ENCODE measurements around the gene SPSB2. TPM values are rescaled to one million over a fixed set of nuclear protein-coding genes. Genes with fewer than 3 reads are reported as not detected.

Gene SPSB2
- total and polyA plus RNA-seq, 9 of the 15 experiments (the other 6 are each of a cell fraction or from before 2014, with no cell fraction given) = 0.10 to 10.6 (median 1.9) TPM

- TF ChIP-seq RAD21 (CRISPR knock-in tag; conservative IDR thresholded peaks at IDR 0.05 in 1 of 2, IDR thresholded peaks at IDR 0.05 in 1 of 2) (peak in 1 of 2 experiments; percentile 40; a peak in 2 of 4 replicates), SFPQ (IDR thresholded peaks at IDR 0.05; ENCODE audit: low read depth, low read length) (no peak), E2F6 (IDR thresholded peaks at IDR 0.05; ENCODE audit: borderline replicate concordance in 1 of 2, extremely low read depth in 1 of 2, insufficient read depth in 1 of 2, insufficient read length in 1 of 2, low read depth in 1 of 2, low read length in 1 of 2, poor library complexity in 1 of 2, severe bottlenecking in 1 of 2) (peak; percentile 51 to 61), ZNF778 (CRISPR knock-in tag; IDR thresholded peaks at IDR 0.05) (no peak), GTF2B (IDR thresholded peaks at IDR 0.05; ENCODE audit: extremely low read depth, insufficient read length) (no peak), EP400 (IDR thresholded peaks at IDR 0.05) (peak; percentile 55; the same call in 1 of the 2 replicates), NFYB (IDR thresholded peaks at IDR 0.05; ENCODE audit: extremely low read depth, insufficient read length) (no peak), ZNF584 (CRISPR knock-in tag; IDR thresholded peaks at IDR 0.05; ENCODE audit: low read depth) (no peak), POLR2G (IDR thresholded peaks at IDR 0.05; ENCODE audit: low read depth, low read length) (peak; percentile 66), PBX2 (CRISPR knock-in tag; IDR thresholded peaks at IDR 0.05; ENCODE audit: low read depth) (no peak), PBX2 (tag; conservative IDR thresholded peaks at IDR 0.05; ENCODE audit: low read depth) (no peak)
- TF ChIP-seq, protein P1, sequence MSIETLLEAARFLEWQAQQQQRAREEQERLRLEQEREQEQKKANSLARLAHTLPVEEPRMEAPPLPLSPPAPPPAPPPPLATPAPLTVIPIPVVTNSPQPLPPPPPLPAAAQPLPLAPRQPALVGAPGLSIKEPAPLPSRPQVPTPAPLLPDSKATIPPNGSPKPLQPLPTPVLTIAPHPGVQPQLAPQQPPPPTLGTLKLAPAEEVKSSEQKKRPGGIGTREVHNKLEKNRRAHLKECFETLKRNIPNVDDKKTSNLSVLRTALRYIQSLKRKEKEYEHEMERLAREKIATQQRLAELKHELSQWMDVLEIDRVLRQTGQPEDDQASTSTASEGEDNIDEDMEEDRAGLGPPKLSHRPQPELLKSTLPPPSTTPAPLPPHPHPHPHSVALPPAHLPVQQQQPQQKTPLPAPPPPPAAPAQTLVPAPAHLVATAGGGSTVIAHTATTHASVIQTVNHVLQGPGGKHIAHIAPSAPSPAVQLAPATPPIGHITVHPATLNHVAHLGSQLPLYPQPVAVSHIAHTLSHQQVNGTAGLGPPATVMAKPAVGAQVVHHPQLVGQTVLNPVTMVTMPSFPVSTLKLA (conservative IDR thresholded peaks at IDR 0.05) = peak; percentile 74 to 77
- TF ChIP-seq, protein P2, sequence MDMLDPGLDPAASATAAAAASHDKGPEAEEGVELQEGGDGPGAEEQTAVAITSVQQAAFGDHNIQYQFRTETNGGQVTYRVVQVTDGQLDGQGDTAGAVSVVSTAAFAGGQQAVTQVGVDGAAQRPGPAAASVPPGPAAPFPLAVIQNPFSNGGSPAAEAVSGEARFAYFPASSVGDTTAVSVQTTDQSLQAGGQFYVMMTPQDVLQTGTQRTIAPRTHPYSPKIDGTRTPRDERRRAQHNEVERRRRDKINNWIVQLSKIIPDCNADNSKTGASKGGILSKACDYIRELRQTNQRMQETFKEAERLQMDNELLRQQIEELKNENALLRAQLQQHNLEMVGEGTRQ (CRISPR knock-in tag; IDR thresholded peaks at IDR 0.05) = peak; percentile 62
These were observed 29.8 kb downstream of the SPSB2 start (continued) for GRCh38 chr12:6843118-6843902.

Data from K562 (cell line).